NCI-H2196 treated with DMSO at 0.1 percent for 48 hours (cell line): ENCODE data around the gene FAU.
A peak's percentile ranks its signal among the peaks of the same experiment; 100 is the strongest.
"Not testable (repeated sequence)": the region's sequence is repeated elsewhere in the genome, so short reads cannot be mapped to it uniquely, and the experiment has no call there.

ENCODE experiments used
- DNase-seq: peaks from one replicate; lab custom pipeline; 2025; ENCODE audit not compliant: unreplicated experiment; lab: John Stamatoyannopoulos, UW

The FAU gene

GRCh38 chr11:65124480-65125196 lies 2.7 kb upstream of the FAU start:
- DNase-seq: no peak

- no peak for DNase-seq
These were observed 478 bp downstream of the FAU start for GRCh38 chr11:65121447-65121864.

- DNase-seq: no peak
These were observed 1.1 kb downstream of the FAU start for GRCh38 chr11:65120831-65121230.

- DNase-seq: no peak
These were observed 2.3 kb downstream of the FAU start for GRCh38 chr11:65119670-65119995.

GRCh38 chr11:65118891-65119669 lies 2.9 kb downstream of the FAU start:
- not testable (repeated sequence) for DNase-seq

GRCh38 chr11:65118097-65118837 lies 3.7 kb downstream of the FAU start:
- DNase-seq: no peak

GRCh38 chr11:65117206-65118096 lies 4.5 kb downstream of the FAU start, which contains the start of gene ZNHIT2:
Gene ZNHIT2 (minus strand): TSS chr11:65117701. CDS start chr11:65117653, 48 bp downstream.
- DNase-seq: peak; percentile 98

- DNase-seq: no peak
These were observed 5.3 kb downstream of the FAU start for GRCh38 chr11:65116370-65117205.

- DNase-seq: no peak
These were observed 6.4 kb downstream of the FAU start for GRCh38 chr11:65115361-65116082.

GRCh38 chr11:65114538-65115171 lies 7.3 kb downstream of the FAU start:
- DNase-seq: no peak

GRCh38 chr11:65113839-65114238 lies 8.1 kb downstream of the FAU start:
- DNase-seq: no peak

GRCh38 chr11:65113361-65113756 lies 8.6 kb downstream of the FAU start:
- no peak for DNase-seq

- DNase-seq: peak; percentile 18
These were observed 9.2 kb downstream of the FAU start for GRCh38 chr11:65112546-65113360.

GRCh38 chr11:65111744-65112545 lies 10.0 kb downstream of the FAU start, which contains the start of gene TM7SF2:
Gene TM7SF2 (plus strand): TSS chr11:65111872. CDS start chr11:65112016, 144 bp downstream.
- peak; percentile 93 for DNase-seq

- DNase-seq: no peak
These were observed 10.7 kb downstream of the FAU start for GRCh38 chr11:65111159-65111743.

GRCh38 chr11:65110354-65110861 lies 11.5 kb downstream of the FAU start:
- DNase-seq: peak; percentile 70
